Left colon (tissue), 2 donors: Measurements from ENCODE around the gene YWHAB. TPM values are rescaled to one million over a fixed set of nuclear protein-coding genes. Genes with fewer than 3 reads are reported as not detected.
A peak's percentile ranks its signal among the peaks of the same experiment; 100 is the strongest.

ENCODE experiments used
- ATAC-seq: fragments of 200-7000 bp; cut with Tn5 transposase; one replicate; pipeline ENCODE4 v1.9.1; 2020; ENCODE audit warnings: mild to moderate bottlenecking, moderate library complexity
- DNase-seq, 2 donors: peaks; one replicate each; pipeline ENCODE4 v3.0.0-alpha.2; 2020
- intact Hi-C, 2 donors: fragments of 100-400 bp; cut with DNase I in 1 of 2; cut with micrococcal nuclease in 1 of 2; formaldehyde crosslinking; loops; one replicate each; pipeline versions ENCODE4 v1.11.2 to v1.14.0; 2022; cut with DNase I, micrococcal nuclease
- long read RNA-seq: library from polyadenylated mRNA; unstranded; transcript quantifications from one replicate; pipeline ENCODE4 v2.0.0, GENCODE V29; 2021
- total RNA-seq, 2 donors: library from RNA; stranded (reverse); fragmentation: NEBNext Ultra II Directional; extraction: Animal tissue kit (Norgen Biotek cat#: 25700); gene quantifications; one replicate each; pipeline ENCODE4 v1.2.1, GENCODE V29; 2021
- donor health status: DM: no; HTN: no; CAD: no.
- donor health status: DM: yes; HTN: yes; CAD: no.

Gene YWHAB
- 100 to 1,000 TPM; 250 to 271 TPM for total RNA-seq
- long read RNA-seq, transcript YWHAB-202 (7 exons, 3,109 nt): minor isoform, 27 of 490 reads
- long read RNA-seq, transcript YWHAB-201 (6 exons, 3,049 nt): major isoform, 348 of 490 reads
- long read RNA-seq, partial matches to known transcripts: 101 of 490 reads
- long read RNA-seq, other reads (novel, unspliced or antisense): 13 of 490 reads

GRCh38 chr20:44885392-44886265 lies at the start of gene YWHAB:
Gene YWHAB (plus strand): TSS chr20:44885705. CDS start chr20:44901534, 15,829 bp downstream.
- intact Hi-C loops: no loop called here
- DNase-seq (peak; percentile 99), ATAC-seq (peak; percentile 94)

DNA sequence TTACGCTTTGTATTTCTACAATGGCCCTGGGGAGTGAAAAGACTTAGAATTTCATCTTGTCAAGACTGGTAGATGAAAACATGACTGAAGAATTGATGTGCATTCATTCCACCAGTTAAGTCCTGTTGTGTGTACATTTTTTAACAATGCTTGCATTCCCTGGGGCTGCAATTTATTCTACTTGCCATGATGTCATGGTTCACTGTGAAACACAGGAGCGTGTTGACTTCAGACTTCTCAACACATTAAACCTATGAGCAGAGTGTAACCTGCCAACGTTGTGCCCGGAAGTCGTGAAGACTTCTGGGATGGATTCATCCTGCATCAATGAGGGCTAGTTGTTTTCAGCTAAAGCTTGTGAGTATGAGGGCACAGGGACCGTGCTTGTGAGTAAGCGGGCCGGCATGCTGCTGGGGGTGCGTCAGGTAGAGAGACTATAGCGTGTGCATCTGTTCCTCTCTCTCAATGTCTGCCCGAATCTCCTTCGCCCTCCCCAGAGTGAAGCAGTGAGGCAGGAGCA lies 48.8 kb upstream of the YWHAB start:
- intact Hi-C loops: no loop called here
- DNase-seq (no peak), ATAC-seq (no peak)

DNA sequence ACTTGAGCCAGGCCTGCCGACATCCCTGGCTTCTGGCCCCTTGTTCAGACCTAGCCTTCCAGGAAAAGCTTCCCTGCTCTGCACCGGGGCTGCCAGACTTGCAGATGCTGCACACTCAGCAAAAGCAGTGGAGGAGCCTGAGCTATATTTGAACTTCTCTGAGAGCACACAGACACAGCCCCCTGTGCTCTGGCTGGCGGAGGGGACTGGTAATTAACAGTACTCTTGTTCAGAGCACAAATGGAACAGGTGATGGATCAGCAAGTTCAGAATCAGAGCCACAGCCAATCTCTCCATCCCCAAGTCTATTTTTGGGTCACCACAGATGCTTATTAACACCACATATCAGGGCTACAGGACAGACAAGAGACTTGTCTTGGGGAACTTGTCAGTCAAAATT lies 47.6 kb upstream of the YWHAB start:
- intact Hi-C loops: no loop called here
- DNase-seq: no peak
- no peak for ATAC-seq

GRCh38 chr20:44838521-44838920 lies 47.0 kb upstream of the YWHAB start:
- ATAC-seq (no peak), DNase-seq (no peak)
- intact Hi-C loops: no loop called here

DNA sequence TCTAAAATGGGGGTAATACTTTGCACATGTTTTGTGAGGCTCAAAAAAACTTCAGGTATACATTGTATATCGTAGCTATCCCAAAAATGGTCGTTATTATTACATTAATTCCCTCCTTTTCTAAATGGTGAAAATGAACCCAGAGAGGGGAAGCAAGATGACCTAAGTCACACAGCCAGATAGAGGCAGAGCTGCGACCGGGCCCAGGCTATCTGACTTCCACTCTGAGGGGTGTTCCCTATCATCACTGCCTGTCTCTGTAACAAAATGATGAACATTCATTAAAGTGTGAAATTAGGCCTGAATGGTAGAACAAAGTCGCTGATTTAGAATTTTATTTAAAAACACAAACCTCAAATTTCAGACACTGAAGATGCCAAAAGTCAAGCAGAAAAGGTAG lies 46.0 kb upstream of the YWHAB start:
- DNase-seq (no peak), ATAC-seq (no peak)
- intact Hi-C loops: no loop called here

DNA sequence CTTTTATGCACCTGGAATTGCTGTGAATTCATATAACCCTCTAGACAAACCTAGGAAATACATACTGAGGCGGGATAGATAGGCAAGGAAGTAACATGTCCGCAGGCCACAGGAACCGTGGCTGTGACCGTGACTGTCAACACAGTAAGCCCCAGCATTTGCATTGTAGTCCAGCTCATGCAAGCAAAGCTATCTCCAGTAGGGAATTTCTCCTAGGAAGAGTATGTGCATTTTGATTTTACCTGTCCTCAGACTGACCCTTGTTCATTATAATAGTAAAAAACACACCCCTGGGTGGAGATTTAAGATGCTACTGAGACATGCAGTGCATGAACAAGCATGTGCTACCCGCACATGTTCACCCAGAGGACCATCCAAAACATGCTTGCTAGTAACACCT lies 44.7 kb upstream of the YWHAB start:
- intact Hi-C loops: no loop called here
- DNase-seq (no peak), ATAC-seq (no peak)

GRCh38 chr20:44841955-44842354 lies 43.5 kb upstream of the YWHAB start:
- no peak for ATAC-seq
- intact Hi-C loops: no loop called here

GRCh38 chr20:44843876-44844275 lies 41.6 kb upstream of the YWHAB start:
- ATAC-seq (no peak), DNase-seq (no peak)
- intact Hi-C loops: no loop called here

More at GRCh38 chr20:44841955-44842354, 43.5 kb upstream of the YWHAB start:
- DNase-seq: no peak

DNA sequence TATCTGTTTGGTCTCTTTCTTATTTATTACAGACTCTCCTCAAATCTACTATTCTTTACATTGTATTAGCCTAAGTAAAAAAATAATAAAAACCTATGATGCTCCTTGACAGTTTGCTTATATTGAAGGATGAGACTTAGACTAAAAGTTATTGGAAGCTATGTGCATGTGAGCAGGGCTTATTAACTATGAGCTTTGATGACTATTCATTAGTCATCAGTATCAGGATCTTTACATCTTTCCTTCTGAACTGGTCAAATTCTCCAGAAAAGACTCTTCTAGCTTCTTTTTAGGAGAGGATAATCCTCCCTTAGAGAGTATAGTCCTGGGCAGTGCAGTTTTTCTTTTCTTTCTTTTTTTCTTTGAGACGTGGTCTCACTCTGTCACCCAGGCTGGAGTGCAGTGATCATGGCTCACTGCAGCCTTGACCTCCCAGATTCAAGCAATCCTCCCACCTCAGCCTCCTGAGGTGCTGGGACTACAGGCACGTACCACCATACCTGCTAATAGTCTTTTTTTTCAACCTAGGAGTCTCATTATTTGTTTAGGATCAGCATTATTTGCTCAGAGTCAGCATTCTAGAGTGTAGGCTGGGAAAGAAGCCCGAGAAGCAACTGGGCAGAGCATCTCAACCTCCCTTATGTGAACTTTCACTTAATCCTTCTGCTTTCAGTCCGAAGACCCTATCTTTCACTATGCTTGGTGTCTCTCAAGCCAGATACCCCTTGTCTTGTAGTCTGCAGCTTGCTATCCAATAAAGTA lies 37.1 kb upstream of the YWHAB start:
- intact Hi-C loops: no loop called here
- DNase-seq: no peak
- no peak for ATAC-seq

GRCh38 chr20:44849703-44850102 lies 35.8 kb upstream of the YWHAB start:
- intact Hi-C loops: no loop called here
- no peak for DNase-seq

GRCh38 chr20:44850272-44850671 lies 35.2 kb upstream of the YWHAB start:
- no peak for DNase-seq
- intact Hi-C loops: no loop called here
- ATAC-seq: peak; percentile 74

More at GRCh38 chr20:44849703-44850102, 35.8 kb upstream of the YWHAB start:
- ATAC-seq: peak; percentile 45

DNA sequence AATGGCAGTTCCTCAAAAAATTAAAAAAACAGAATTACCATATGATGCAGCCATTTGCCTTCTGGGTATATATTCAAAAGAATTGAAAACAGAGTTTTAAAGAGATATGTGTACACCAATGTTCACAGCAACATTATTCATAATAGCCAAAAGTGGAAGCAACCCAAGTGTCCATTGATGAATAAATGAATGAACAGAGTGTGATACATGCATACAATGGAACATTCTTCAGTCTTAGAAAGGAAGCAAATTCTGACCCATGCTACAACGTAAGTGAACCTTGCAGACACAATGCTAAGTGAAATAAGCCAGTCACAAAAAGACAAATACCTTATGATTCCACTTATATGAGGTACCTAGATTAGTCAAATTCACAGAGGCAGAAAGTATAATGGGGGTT lies 34.7 kb upstream of the YWHAB start:
- ATAC-seq (no peak), DNase-seq (no peak)
- intact Hi-C loops: no loop called here

GRCh38 chr20:44851545-44851944 lies 34.0 kb upstream of the YWHAB start:
- intact Hi-C loops: no loop called here
- ATAC-seq: peak; percentile 91
- peak; percentile 58 to 71 for DNase-seq

GRCh38 chr20:44856442-44856841 lies 29.1 kb upstream of the YWHAB start:
- intact Hi-C loops: no loop called here
- ATAC-seq (no peak), DNase-seq (no peak)

GRCh38 chr20:44856856-44857448 lies 28.6 kb upstream of the YWHAB start:
- ATAC-seq (no peak), DNase-seq (no peak)
- intact Hi-C loops: no loop called here

DNA sequence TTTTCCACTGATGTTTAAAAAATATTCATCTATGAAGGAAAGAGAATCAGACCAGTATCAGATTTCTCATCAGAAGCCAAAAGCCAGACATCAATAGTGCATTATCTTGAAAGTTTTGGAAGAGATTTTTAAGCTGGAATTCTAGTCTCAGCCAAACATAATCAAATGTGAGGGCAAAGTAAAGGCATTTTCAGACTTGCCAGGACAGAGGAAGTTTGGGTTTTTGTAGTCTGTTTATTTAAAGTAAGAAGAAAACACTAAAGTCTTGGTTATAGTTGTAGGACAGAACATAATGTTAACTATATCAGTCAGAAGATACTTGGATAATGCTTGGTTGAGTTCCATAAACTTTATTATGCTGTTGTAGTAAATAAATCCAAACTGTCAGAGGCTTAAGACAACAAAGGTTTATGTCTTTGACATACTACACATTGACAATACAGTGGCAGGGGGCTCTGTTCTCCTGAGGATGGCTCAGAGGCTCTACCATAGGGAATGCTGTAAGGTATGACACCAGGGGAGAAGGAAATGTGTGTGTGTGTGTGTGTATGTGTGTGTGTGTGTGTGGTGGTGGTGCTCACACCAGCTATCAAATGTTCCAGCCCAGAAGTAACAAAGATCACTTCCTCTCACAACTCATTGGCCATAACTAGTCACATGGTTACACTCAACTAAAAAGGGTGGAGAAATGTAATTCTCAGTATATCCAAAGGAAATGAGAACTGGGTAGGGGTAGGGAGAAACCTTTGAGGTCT lies 26.7 kb upstream of the YWHAB start:
- peak; percentile 85 for ATAC-seq
- intact Hi-C loops: no loop called here
- DNase-seq: peak; percentile 48 to 54

- DNase-seq (no peak), ATAC-seq (no peak)
- intact Hi-C loops: loop anchor here in 1 of 2 donors (10.0 kb wide), 1 partner anchor 177 kb away; no protein-coding TSS in a partner anchor
These were observed 23.9 kb upstream of the YWHAB start for GRCh38 chr20:44861531-44862006.

DNA sequence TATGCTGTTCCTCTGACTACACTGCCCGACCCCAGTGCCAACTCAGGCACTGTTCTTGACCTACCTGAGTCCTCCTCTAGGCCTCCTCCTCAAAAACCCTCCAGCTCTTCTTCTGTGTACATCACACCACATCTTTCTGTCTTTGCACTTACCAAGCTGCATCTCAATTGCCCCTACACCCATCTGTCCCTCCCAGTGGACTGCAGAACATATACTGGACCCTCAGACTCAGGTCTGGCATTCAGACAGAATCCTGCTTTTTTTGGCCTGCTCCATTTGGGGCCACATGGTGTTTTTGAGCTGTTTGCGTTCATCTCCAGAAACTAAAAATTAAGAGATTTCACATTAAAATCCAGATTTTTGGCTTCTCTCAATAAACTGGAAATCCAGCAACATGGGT lies 23.2 kb upstream of the YWHAB start:
- intact Hi-C loops: loop anchor here in 1 of 2 donors (10.0 kb wide), 1 partner anchor 177 kb away; no protein-coding TSS in a partner anchor

More for the DNA sequence above, 23.2 kb upstream of the YWHAB start:
- DNase-seq (no peak), ATAC-seq (no peak)
